Hematopoietic multipotent progenitor cell treated with erythropoietin and hydrocortisone succinate and interleukin-3 and kit ligand, for 8 days (in vitro differentiated cells): ENCODE results near the gene MAPKAPK2.
"Not testable (repeated sequence)": the region's sequence is repeated elsewhere in the genome, so short reads cannot be mapped to it uniquely, and the experiment has no call there.

Experiments
- DNase-seq: peaks from one replicate; pipeline ENCODE4 v3.0.0-alpha.2; 2015

Gene MAPKAPK2

GRCh38 chr1:206751891-206752290 is 67.2 kb downstream of the MAPKAPK2 start:
- no peak for DNase-seq

- no peak for DNase-seq
These were observed 67.8 kb downstream of the MAPKAPK2 start for GRCh38 chr1:206752481-206752880.

GRCh38 chr1:206753141-206753540 is 68.4 kb downstream of the MAPKAPK2 start:
- no peak for DNase-seq

GRCh38 chr1:206754011-206754410 is 69.3 kb downstream of the MAPKAPK2 start:
- DNase-seq: no peak

- DNase-seq: no peak
These were observed 73.0 kb downstream of the MAPKAPK2 start for GRCh38 chr1:206757524-206758266.

GRCh38 chr1:206760590-206760989 is 75.9 kb downstream of the MAPKAPK2 start:
- DNase-seq: no peak

DNA sequence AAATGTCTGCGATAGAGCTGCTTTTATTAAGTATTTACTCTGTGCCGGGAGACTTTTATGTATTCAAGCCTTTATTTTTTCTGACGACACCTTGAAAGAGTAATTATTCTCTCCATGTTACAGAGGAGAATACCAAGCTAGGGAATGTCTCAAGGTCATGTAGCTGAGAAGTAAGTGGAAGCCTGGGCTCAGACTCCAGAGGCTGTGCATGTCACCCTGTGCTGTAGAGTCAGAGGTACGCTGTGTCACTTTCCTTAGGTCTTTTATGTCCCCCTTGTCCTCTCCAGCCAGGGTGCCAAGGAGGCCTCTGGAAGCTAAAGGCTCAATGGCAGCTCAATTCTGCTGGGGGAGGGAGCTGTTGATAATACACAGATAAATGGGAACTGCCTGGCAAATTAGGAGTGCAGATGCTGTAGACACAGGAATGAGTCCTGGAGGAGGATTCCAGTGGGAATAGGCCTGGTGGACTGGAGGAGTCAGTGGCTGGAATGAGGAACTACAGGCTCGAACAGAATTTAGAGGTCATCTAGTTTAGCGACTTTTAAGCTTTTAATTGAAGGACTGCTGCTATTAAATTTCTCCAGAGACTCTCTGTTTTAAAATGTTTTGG is 76.6 kb downstream of the MAPKAPK2 start:
- no peak for DNase-seq

DNA sequence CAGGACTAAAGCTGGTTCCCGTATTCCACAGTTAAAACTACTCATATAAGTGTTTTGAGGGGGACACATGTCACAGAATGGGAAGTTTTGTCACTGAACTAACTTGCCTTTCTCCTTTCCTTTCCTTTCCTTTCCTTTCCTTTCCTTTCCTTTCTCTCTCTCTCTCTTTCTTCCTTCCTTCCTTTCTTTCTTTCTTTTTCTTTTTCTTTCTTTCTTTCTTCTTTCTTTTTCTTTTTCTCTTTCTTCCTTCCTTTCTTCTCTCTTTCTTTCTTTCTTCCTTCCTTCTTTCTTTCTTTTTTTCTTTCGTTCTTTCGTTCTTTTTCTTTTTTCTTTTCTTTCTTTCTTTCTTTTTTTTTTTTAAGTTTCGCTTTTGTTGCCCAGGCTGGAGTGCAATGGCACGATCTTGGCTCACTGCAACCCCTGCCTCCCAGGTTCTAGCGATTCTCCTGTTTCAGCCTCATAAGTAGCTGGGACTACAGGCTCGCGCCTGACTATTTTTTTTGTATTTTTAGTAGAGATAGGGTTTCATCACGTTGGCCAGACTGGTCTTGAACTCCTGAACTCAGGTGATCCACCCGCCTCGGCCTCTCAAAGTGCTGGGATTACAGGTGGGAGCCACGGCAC is 78.1 kb downstream of the MAPKAPK2 start:
- DNase-seq: not testable (repeated sequence)

DNA sequence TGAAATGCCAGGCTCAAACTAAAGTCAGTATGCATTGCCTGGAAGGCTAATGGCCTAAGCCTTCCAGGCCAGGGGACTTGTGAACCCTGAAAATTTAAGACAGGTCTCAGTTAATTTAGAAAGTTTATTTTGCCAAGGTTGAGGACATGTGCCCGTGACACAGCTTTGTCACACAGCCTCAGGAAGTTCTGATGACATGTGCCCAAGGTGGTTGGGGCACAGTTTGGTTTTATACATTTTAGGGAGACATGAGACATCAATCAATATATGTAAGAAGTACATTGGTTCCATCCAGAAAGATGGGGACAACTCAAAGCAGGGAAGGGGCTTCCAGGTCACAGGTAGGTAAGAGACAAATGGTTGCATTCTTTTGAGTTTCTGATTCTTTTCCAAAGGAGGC is 81.1 kb downstream of the MAPKAPK2 start:
- not testable (repeated sequence) for DNase-seq

DNA sequence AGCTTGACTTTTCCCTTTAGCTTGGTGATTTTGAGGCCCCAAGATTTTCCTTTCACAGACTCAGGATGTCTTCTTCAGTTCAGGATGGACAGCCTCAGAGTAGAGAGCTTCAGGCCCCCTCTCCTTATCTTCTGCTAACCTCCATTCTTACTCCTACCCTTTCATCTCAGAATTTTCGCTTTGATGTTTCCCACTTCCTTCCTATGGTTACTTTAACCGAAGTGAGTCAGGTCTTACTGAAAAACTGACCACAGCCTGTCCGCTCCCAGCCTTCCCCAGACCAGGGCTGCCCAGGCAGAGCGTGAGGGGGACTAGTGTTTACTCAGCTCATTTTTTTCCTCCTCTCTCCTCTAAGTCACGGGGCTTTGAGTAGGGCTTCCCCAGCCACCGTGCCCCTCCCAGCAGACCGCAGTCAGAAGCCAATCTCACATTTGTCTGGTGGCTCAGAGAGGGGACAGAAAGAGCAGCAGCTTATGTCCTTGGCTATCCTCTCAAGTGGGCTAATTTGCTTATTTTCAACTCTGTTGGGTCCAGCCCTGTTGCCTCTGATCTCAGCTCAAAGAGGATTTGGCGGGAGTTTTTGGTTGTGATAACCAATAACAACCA is 81.6 kb downstream of the MAPKAPK2 start:
- DNase-seq: peak; percentile 44

- peak; percentile 4 for DNase-seq
These were observed 84.0 kb downstream of the MAPKAPK2 start for GRCh38 chr1:206768472-206769303.

GRCh38 chr1:206769304-206769731 is 84.6 kb downstream of the MAPKAPK2 start:
- DNase-seq: no peak

GRCh38 chr1:206770531-206771337 is 86.0 kb downstream of the MAPKAPK2 start, which contains the start of gene IL19:
IL19 (plus strand) TSS chr1:206770773; CDS start chr1:206836663, 65,890 bp downstream.
- DNase-seq: no peak

DNA sequence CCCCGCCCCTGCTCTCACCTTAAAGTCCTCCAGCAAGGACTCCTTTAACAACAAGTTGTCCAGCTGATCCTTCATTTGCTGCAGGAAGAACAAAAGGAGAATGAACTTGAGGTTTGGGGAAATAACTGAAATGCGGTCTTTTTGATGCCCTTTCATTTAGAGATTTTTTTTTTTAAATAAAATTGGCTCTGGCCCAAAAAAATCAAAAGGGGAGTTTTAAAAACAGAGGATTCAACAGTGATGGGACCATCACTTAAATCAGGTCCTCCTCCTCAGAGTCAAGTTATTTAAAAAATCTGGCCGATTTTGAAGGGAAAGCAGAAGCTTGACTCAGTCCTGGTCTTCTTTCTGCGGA is 86.6 kb downstream of the MAPKAPK2 start:
- no peak for DNase-seq

DNA sequence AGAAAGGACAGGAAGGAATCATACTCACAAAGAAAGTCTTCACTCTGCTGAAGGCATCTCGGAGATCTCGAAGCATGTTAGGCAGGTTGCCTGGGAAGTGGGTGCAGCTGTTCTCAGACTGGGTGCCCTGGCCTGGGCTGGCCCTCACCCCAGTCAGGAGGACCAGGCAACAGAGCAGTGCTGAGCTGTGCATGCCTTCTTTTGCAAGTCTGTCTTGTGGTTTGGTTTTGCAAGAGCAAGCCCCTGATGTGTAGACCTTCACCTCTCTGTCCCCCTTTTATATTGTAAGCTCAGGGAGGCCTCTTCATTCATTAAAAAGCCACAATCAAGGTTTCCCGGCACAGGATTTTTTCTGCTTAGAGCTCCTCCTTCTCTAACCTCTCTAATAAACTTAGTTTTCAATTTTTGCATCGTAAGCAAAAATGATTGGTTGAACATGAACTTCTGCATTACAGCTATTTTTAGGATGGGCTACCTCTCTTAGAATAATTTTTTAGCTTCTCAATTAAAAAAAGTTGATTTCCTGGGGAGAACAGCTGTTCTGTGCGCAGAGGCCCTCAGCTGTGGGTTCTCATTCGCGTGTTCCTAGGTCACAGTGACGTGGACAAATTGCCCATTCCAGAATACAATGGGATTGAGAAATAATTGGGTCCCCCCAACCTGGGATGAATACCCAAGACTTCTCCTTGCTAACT is 87.7 kb downstream of the MAPKAPK2 start, which contains the start of gene IL10:
Gene IL10 (minus strand): TSS at position 252 of the 695 bp plus-strand sequence. CDS start 59 bp downstream, at position 193.
- DNase-seq: no peak

DNA sequence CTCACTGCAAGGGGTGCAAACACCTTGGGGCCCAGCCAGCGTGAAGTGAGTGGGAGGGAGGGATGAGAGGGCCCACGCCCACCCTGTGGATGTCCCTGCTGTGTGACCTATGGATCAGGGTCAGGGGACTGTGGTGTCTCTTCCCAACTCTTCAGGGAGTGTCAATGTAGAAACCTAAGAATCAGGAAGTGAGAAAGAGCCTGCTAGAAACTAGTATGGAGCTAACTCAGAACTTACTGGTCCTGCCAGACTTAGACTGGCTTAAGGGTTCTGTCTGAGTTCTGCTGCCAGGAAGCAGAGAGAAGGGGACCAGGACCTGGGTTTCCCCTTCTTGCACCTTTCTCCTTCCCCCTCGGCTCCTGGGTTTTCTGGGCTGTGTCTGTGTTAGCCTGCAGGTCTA is 89.4 kb downstream of the MAPKAPK2 start:
- DNase-seq: no peak

GRCh38 chr1:206776229-206776628 is 91.5 kb downstream of the MAPKAPK2 start:
- DNase-seq: no peak

DNA sequence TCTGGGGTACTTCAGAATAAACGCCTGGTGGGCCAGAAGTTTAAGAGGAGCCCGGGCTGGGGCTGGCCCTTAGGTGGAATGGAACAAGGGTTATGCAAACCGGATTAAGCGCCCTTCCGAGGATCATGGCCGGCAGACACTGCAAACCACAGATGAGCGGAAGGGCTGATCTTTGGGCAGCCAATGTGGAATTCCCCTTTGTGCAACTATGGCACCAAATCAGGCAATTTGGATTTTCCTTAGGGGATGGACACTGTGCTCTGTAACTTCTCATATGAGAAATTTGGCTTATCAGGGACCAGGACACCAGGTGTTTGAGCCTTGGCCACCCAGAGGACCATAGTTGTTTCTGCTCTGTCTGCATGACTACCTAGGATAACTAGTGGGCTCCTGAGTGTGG is 93.3 kb downstream of the MAPKAPK2 start:
- DNase-seq: no peak

GRCh38 chr1:206778911-206779310 is 94.2 kb downstream of the MAPKAPK2 start:
- DNase-seq: not testable (repeated sequence)

GRCh38 chr1:206779638-206780037 is 94.9 kb downstream of the MAPKAPK2 start:
- no peak for DNase-seq

DNA sequence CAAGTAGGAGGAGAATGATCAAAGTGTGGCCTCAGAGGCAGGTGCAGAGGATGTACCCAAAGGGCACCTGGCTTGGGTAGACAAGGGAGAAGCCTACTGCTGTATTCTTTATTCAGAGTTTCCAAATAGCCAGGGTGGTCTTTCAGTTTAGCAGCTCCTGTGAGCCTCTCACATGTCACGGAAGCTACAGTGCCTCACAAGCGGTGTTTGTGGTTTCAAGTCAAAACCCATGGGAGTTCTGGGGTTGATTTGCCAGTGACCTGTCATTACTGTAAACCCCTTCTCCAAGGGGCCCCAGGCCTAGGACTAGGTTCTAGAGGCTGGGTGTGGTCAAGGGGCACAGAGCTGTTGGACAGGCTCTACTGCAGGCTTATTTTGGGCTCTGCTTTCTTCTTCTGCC is 97.7 kb downstream of the MAPKAPK2 start:
- DNase-seq: no peak
